GM18517 (cell line): ENCODE data around the gene INVS.
"Not testable (repeated sequence)": the region's sequence is repeated elsewhere in the genome, so short reads cannot be mapped to it uniquely, and the experiment has no call there.

Experiments used
- ATAC-seq: cut with Tn5 transposase; IDR thresholded peaks from one replicate; pipeline ENCODE4 v1.9.1; 2021; ENCODE audit warnings: mild to moderate bottlenecking, moderate library complexity; ENCODE audit not compliant: unreplicated experiment

INVS gene

DNA sequence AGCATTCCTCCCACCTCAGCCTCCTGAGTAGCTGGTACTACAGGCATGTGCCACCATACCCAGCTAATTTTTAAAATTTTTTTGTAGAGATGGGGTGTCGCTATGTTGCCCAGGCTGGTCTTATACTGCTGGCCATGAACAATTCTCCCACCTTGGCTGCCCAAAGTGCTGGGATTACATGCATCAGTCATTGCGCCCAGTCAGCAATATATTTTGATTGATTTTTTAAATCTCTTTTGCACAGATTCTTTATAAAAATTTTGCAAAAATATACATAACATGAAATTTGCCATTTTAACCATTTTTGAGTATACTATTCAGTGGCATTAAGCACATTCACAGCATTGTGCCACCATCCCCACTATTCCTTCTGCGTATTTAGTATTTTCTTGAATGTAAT lies 94.0 kb downstream of the INVS start:
- no peak for ATAC-seq

DNA sequence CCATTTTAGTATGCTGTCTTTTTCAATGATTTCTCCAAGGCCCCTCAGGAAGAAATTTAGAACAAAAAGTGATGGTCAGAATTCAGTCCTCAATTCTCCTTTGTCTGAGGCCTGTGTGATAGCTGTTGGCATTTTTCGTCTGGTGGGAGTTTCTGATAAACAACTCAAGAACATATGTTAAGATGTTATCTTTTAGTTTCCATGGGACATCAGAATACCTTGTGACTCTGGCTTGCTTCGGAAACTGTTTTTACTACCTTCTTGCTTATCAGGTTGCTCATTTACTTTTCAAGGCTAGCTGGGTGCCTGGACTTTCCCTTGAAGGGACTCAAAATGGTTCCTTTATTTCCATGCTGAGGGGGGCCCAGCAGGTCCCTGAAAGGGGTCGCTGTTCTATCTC lies 97.2 kb downstream of the INVS start:
- ATAC-seq = no peak

DNA sequence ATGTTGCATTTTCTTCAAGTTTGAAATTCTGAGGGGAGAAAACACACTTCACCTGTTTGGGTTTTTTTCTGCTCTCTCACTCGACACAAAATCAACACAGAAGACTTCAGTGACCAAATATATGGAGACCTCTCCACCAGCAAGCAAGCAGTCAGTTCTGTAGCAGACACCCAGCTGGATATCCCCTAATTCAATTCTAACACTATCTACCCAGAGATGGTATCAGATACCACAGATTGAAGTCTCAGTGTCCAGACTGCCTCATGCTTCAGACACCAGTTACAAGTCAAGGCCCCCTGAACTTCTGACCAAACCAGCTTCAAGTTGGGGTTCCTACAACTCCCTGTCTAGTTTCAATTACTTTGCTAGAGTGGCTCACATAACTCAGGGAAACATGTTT lies 97.8 kb downstream of the INVS start:
- no peak for ATAC-seq

DNA sequence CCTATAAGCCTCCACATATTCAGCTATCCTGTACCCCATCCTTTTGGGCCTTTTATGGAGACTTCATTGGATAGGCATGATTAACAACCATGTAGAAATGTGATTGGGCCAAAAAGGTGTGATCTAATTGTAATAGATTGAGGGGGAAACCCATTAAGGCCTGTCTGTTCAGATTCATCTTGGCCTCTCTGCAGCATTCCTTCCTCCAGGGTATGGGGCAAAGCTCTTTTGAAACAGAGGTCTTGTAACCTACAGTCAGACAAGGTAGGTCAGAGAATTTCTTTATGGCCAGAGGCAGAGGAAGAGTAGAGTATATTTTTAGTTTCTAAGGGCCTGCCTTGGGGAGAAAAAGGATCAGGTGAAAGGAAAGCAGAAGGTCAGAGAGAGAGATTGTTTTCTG lies 98.5 kb downstream of the INVS start:
- no peak for ATAC-seq

DNA sequence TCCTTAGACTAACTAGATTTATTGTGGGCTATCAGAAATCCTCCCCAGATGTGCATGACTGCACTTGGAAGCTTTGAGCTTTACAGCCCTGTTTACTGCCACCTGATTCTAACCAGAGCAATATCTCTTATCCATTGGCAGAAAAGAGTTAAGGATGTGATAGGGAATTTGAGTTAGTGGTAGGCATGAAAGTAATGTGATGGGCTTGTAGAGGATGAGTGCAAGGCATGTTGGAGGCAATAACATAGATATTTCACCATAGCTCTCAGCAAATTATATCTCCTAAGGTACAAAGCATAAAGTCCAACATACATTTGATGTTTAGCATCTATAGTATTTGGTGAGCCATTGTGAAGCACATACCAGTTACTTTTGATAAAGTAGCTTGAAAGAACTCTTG lies 103.8 kb downstream of the INVS start:
- ATAC-seq = no peak

DNA sequence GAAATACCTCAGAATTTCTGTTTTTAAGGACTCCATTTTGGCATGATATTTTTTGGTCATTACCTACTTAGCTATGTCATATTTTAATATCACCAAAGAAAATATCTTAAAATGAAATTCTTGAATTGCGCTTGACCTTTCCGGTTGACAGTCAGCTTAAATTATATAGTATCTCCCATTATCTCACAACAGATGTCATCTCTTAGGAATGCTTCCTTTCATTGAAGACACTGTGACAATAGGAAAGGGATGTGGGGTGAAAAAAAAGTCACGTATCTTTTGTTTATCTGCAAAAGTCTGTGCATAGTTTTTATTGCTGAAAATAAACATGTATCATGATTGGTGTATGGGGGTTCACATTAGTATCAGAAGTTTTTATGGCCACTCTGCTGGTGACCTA lies 105.8 kb downstream of the INVS start:
- no peak for ATAC-seq

DNA sequence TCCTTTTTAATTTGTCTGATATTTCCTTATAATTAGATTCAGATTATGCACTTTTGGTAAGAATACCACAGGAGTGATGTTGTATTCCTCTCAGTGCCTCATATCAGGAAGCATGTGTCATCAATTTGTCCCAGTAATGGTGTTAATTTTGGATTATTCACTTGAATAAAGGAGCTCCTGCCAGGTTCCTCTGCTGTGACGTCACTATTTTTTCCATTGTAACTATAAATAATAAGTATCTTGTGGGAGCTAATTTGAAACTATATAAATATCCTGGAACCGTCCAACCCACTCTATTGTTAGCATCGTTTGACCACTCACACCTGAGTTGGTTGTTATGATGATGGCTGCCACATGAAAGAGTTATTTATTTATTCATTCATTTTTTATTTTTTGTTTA lies 107.9 kb downstream of the INVS start:
- no peak for ATAC-seq

DNA sequence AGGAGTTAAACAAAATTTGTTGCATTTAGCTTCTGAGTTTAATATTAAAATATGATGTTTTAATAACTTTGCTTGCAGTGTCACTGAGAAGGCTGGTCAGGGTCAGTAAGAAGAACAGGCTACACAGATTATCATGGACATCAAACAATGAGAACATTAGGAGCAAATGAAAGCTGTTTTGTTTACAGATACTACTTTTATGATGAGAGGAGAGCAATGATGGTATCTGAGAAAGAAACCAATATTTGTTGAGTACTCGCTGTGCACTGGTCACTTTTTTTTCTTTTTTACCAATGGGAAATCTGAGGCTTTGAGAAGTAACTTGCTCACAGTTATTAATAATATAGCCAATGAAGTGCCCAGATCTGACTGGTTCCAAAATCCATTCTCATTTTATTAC lies 109.6 kb downstream of the INVS start:
- ATAC-seq = no peak

DNA sequence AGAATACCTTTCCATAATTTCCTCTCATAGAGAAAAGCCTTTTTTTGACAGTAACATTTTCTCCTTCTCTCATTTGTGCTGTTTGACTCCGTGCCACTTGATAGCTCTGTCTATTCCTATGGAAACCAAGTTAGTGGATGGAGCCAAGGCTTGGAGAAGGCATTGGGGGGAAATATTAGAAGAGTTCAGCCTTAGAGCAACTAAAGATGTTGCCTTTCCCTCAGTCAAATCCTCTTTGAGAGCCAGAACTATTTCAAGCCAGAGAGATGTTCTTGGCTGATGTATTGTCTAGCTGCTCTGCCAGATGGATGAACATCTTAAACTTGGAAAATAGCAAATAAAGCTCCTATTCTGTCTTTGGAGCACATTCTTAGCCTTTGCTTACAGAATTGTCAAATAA lies 112.4 kb downstream of the INVS start:
- no peak for ATAC-seq

DNA sequence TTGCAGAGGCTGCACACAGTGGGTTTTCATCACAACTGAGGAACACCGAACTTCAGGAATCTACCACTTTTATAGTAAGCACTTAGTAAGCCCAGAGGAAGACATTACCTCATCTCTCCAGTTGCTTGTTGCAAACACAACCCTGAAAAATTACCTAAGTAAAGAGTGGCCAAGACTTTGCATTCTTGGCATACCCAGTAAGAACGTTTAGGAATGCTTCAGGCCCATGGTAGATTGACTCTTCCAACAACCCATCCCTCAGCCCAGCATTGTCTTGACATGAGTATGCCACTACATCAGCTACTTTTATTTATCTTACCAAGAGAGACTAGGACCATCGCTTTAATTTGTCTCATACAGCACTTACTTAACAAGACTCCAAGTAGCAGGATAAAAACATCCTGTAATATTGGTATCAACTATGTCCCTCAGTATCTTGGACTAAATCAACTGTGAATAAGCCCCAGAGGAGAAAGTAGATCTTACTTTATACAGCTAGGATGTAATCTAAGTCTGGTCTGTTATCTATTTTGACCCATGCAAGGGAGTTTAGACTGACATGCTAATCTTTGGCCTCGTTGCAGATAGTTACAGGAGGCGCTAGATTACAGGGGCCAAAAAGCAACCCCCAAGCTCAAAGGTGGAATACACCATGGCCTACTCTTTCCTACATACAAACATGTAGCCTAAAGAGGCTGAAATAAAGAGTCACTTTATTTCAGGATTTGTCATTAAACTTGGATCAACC lies 114.9 kb downstream of the INVS start:
- no peak for ATAC-seq

DNA sequence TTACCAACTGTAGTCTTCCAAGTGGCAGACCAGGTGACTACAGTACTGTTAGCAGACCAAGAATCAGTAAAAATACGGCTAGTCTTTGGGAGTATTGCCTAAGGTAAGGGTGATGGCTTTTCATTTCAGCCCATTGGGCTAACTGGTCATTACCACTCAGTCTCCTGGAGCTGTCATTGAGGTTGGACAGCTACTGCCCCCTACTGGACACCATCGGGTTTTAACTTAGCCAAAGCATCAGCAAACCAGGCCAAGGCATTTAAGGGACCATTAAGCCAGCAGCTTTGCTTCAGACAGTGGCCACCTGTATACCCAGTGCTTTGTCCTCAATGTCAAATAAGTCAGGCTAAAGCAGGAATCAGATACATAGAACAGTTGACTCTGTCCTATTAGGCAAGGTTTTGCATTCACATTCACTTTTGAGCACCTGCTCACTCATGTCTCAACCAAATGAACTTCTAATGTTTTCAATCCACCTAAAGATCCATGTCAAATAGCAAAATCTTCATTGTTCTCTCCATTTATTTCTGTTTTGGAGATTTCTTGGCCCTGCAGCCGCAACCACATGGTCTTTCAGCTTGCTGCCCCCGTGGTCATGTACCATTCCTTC lies 117.2 kb downstream of the INVS start:
- ATAC-seq = no peak

DNA sequence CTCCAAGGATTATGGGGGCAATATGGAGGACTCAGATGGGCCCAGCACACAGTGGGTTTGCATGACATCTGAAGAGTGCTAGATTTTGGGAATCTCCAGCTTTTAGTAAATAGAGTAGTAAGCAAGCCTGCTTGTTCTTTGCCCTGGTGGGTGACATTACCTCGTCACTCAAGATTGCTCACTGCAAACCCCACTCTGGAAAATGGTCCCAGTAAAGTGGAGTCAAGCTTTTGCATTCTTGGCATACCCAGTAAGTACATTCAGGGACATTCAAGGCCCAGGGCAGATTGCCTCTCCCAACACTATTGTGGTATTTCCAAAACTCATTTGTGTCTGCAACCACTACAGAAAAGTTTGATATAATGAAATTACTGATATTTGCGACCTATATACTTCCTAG lies 118.5 kb downstream of the INVS start:
- ATAC-seq = no peak

DNA sequence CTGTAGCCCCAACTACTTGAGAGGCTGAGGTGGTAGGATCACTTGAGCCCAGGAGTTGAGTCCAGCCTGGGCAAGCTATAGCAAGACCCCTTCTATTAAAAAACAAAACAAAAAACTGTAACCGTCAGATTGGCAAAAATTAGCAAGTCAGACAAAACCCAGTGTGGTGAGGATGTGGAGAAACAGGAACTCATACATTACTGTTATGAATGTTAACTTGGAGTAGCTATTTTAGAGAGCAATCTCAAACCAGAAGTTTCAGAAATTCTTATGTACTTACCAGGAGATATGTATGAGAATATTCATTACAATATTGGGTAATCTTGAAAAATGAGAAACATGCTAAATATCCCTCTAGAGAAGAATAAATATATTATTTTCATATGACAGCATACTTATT lies 120.3 kb downstream of the INVS start:
- ATAC-seq = peak; percentile 68

DNA sequence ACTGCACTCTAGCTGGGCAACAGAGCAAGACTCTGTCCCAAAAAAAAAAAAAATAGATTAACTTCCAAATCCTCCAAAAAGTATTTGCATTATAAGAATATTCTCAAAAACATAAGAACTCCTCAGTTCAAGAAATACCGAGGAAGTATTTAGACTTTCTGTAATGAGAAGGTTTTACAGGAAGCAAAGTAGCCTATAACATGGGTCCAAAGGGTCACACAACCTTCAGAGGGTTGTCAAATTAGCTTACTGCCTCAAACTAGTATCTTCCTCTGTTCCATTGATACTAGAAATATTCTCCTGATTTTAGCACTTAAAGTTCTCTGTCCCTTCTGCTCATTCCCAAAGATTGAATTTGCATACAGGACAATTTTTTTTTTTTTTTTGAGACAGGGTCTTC lies 121.9 kb downstream of the INVS start:
- ATAC-seq = no peak

DNA sequence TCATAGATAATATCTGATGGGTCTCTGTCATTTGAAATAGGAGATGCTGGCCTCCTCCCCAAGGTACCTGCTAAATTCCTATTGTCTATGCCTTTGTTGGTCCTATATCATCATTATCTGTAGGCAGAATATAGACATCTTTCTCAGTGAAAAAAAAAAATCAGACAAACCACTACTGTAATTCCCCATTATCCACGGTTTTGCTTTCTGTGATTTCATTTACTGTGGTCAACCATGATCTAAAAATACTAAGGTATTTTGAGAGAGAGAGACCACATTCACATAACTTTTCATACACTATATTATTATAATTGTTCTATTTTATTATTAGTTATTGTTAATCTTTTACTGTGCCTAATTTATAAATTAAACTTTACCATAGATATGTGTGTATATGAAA lies 122.5 kb downstream of the INVS start:
- no peak for ATAC-seq

DNA sequence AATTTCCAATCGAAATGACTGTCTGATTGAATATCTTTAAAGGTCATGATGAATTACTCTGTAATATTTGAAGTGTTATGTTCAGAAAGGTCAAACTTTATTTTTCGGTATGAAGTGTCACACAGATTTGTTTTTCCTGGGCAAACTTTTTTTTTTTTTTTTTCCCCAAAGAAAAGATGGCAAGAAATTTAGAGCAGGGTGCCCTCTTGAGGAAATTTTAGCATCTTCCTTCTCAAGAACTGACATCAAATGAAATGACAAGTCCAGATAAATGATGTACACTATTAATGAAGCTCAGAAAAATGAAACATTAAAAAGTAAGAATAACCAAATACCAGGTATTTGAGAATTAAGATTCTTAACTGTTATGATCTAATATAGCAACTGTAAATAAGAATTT lies 123.6 kb downstream of the INVS start:
- ATAC-seq = no peak

DNA sequence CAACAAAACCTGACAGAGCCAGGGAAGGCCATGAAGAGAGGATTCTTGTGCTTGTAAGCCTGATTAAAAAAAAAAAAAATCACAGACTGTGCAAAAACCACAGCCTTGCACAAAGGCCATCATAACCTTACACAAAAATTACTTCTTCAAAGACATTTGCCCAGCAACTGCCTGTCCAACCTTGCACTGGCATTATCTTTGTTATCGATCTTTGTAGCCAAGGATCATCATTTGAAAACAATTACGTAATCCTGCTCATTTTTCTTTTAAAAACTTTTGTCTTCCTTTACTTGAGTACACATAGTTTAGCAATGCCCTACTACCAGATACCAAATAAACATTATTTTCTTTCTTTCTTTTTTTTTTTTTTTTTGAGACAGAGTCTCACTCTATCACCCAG lies 128.6 kb downstream of the INVS start:
- ATAC-seq = no peak

DNA sequence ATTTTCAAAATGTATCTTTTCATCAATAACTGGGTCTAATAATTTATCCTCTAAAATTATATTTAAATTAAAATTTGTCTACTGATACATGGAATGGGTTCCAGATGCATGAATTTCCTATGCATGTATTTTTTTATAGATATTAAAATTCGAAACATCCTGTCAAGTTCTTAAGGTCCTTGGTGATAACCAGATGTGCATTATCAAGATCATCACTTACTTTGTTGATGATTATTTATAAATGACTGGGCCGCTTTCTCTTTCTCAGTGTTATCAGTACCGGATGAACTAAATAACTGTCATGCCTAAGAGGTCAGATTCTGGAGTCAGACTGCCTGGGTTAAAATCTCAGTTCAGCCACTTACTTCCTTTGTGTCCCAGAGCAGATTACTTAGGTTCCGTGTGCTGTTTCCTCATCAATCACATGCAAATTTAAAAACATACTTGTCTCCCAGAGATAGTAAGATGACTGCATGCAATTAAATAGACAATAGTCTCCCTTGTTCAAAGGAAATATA lies 129.4 kb downstream of the INVS start:
- ATAC-seq = no peak

DNA sequence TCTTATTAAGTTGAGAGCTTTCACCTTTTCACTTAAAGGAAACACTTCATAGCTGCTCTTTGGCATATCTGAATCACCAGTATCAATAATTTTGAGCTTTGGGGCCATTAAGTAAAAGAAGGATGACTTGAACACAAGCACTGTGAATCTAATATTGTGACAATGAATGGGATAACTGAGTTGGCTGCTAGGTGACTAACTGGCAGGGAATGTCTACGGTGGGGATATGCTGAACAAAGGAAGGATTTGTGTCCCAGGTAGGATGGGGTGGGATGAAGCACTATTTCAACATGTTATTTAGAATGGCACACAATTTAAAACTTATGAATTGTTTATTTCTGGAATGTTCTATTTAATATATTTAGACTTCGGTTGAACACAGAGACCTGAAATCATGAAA lies 130.1 kb downstream of the INVS start:
- ATAC-seq = no peak

DNA sequence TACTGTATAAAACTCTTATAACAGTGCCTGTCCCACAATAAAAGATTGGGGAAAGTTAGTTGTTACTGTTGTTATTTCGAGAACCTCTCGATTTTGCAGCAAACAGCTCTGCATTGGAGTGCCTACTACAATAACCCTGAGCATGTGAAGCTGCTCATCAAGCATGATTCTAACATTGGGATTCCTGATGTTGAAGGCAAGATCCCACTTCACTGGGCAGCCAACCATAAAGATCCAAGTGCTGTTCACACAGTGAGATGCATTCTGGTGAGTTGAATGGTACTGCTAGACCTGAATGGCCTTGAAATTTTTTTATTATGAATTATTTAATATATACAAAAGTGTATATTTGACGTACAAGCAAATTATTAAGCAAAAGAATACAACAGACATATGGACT lies 130.5 kb downstream of the INVS start:
- no peak for ATAC-seq

DNA sequence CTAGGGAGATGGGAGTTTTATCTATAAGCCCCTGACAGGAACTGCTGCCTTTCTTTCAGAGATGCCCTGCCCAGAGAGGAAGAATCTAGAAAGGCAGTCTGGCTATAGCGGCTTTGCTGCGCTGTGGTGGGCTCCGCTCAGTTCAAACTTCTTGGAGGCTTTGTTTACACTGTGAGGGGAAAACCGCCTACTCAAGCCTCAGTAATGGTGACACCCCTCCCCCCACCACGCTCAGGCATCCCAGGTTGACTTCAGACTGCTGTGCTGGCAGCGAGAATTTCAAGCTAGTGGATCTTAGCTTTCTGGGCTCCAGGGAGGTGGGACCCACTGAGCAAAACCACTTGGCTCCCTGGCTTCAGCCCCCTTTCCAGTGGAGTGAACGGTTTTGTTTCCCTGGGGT lies 137.9 kb downstream of the INVS start:
- not testable (repeated sequence) for ATAC-seq

DNA sequence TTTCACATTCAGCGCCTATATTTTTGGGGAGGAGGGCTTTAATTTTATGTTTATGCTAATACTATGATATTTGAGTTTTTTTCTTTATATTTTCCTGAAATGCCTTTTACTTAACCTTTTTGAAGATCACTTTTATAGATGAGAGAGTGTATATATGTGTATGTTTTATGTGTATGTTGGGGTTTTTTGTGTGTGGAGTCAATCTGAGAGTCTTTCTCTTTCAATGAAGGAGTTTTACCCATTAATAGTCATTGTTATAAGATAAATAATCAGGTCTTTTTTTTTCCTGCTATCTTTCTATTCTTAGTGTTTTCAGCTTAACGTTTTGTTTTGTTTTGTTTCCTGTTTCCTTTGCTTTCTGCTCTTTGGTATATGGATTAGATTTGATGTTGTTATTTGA lies 141.5 kb downstream of the INVS start:
- no peak for ATAC-seq

DNA sequence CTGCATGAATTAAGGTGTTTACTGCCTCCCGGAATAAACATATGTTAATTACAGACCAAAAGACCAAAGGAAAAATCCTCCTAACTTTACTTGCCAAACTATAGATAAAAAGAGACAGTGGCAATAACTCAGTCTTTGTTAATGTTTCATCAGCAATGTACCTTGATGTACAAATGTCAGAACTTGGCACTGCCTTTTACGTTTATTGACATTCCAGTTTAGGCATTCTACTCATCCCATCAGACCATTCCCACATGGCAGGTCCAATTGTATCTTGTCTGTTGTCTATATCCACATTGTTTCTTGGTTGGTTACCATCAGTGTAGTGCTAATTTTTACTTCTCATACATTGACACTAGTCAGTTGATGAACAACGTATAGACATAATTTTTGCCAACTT lies 168.2 kb downstream of the INVS start:
- ATAC-seq = no peak
